H7 (cell line): ENCODE measurements around the gene TEX101. TPM values are rescaled to one million over a fixed set of nuclear protein-coding genes. Genes with fewer than 3 reads are reported as not detected.
"Not testable (repeated sequence)": the region's sequence is repeated elsewhere in the genome, so short reads cannot be mapped to it uniquely, and the experiment has no call there.

Source experiments
- DNase-seq: peaks from one replicate; pipeline ENCODE4 v3.0.0; 2012
- H3K27me3 ChIP-seq: 2 replicates; pipeline ENCODE4 v1.6.0; 2011; ENCODE audit warnings: mild to moderate bottlenecking, low read length; ENCODE audit not compliant: control insufficient read depth, insufficient read depth
- H3K36me3 ChIP-seq: replicated peaks from 2 replicates; pipeline ENCODE4 v1.5.1; 2011; ENCODE audit warnings: low read length; ENCODE audit not compliant: control insufficient read depth, insufficient read depth
- H3K4me3 ChIP-seq: 2 replicates; pipeline ENCODE4 v1.5.1; 2011; ENCODE audit warnings: low read depth, mild to moderate bottlenecking, control low read depth, low read length, moderate library complexity; ENCODE audit not compliant: insufficient read depth
- total RNA-seq: library from RNA; depleted of rRNA; stranded (reverse); fragments of >200 nt; shearing (Covaris generic); gene quantifications from 2 replicates; pipeline ENCODE4 v1.2.3, GENCODE V29; 2014

TEX101 gene
- total RNA-seq, 1 experiment from 2014 or later, result not detected

- H3K4me3 ChIP-seq, result no peak overlapping the region
- H3K36me3 ChIP-seq, result no peaks in the 10 kb centered on the region
- no peak for DNase-seq
- H3K27me3 ChIP-seq, result no peaks in the 10 kb centered on the region
Measured at GRCh38 chr19:43430976-43431375, 16.3 kb downstream of the TEX101 start.

- H3K36me3 ChIP-seq, result no peaks in the 10 kb centered on the region
- H3K4me3 ChIP-seq, result no peak overlapping the region
- H3K27me3 ChIP-seq, result no peaks in the 10 kb centered on the region
- no peak for DNase-seq
Measured at GRCh38 chr19:43433358-43433673, 18.6 kb downstream of the TEX101 start.

- H3K4me3 ChIP-seq, result no peak overlapping the region
- no peak for DNase-seq
- no peaks in the 10 kb centered on the region for H3K36me3 ChIP-seq
Measured at GRCh38 chr19:43433689-43434088, 19.0 kb downstream of the TEX101 start.

GRCh38 chr19:43435775-43436174 lies 21.1 kb downstream of the TEX101 start:
- Histone ChIP-seq H3K36me3 (no peaks in the 10 kb centered on the region), H3K27me3 (no peaks in the 10 kb centered on the region), H3K4me3 (no peak overlapping the region)
- DNase-seq, result no peak

More at GRCh38 chr19:43433689-43434088, 19.0 kb downstream of the TEX101 start:
- no peaks in the 10 kb centered on the region for H3K27me3 ChIP-seq

GRCh38 chr19:43437284-43437683 lies 22.6 kb downstream of the TEX101 start:
- not testable (repeated sequence) for H3K27me3 ChIP-seq, H3K4me3 ChIP-seq, DNase-seq, H3K36me3 ChIP-seq

- DNase-seq, result no peak
- Histone ChIP-seq H3K36me3 (no peaks in the 10 kb centered on the region), H3K4me3 (no peak overlapping the region), H3K27me3 (no peaks in the 10 kb centered on the region)
Measured at GRCh38 chr19:43437712-43438111, 23.0 kb downstream of the TEX101 start.

GRCh38 chr19:43438291-43439031 lies 23.8 kb downstream of the TEX101 start:
- DNase-seq, result no peak
- no peaks in the 10 kb centered on the region for H3K27me3 ChIP-seq

GRCh38 chr19:43439032-43439708 lies 24.5 kb downstream of the TEX101 start:
- Histone ChIP-seq H3K36me3 (no peaks in the 10 kb centered on the region), H3K27me3 (no peaks in the 10 kb centered on the region), H3K4me3 (no peak overlapping the region)
- DNase-seq, result no peak

More at GRCh38 chr19:43438291-43439031, 23.8 kb downstream of the TEX101 start:
- H3K4me3 ChIP-seq, result no peak overlapping the region
- H3K36me3 ChIP-seq, result no peaks in the 10 kb centered on the region

- DNase-seq, result no peak
- Histone ChIP-seq H3K36me3 (no peaks in the 10 kb centered on the region), H3K27me3 (no peaks in the 10 kb centered on the region), H3K4me3 (no peak overlapping the region)
Measured at GRCh38 chr19:43439709-43440063, 25.0 kb downstream of the TEX101 start.

- no peaks in the 10 kb centered on the region for H3K36me3 ChIP-seq
- DNase-seq, result no peak
- no peak overlapping the region for H3K4me3 ChIP-seq
- no peaks in the 10 kb centered on the region for H3K27me3 ChIP-seq
Measured at GRCh38 chr19:43441716-43442115, 27.0 kb downstream of the TEX101 start.

GRCh38 chr19:43444091-43444490 lies 29.4 kb downstream of the TEX101 start:
- not testable (repeated sequence) for H3K4me3 ChIP-seq, H3K27me3 ChIP-seq, DNase-seq, H3K36me3 ChIP-seq

GRCh38 chr19:43444531-43445287 lies 30.0 kb downstream of the TEX101 start:
- DNase-seq, result no peak
- H3K27me3 ChIP-seq, result no peaks in the 10 kb centered on the region
- no peak overlapping the region for H3K4me3 ChIP-seq
- H3K36me3 ChIP-seq, result no peaks in the 10 kb centered on the region

- no peaks in the 10 kb centered on the region for H3K27me3 ChIP-seq
- DNase-seq, result no peak
- no peaks in the 10 kb centered on the region for H3K36me3 ChIP-seq
- H3K4me3 ChIP-seq, result no peak overlapping the region
Measured at GRCh38 chr19:43445426-43445825, 30.7 kb downstream of the TEX101 start.

- DNase-seq, result peak; percentile 87
Measured at GRCh38 chr19:43446746-43447489, 32.2 kb downstream of the TEX101 start.

More at GRCh38 chr19:43446746-43447489, 32.2 kb downstream of the TEX101 start:
- Histone ChIP-seq H3K36me3 (no peaks in the 10 kb centered on the region), H3K27me3 (no peaks in the 10 kb centered on the region), H3K4me3 (no peak overlapping the region)
